TTC549 (cell line): Measurements from ENCODE around the gene AMDHD2.
"Not testable (repeated sequence)": the region's sequence is repeated elsewhere in the genome, so short reads cannot be mapped to it uniquely, and the experiment has no call there.

Experiments
- FAIRE-seq: peaks from 2 replicates; lab custom pipeline; 2012; peaks lifted over from hg19 to GRCh38; lab: Jason Lieb, UNC

The AMDHD2 gene, protein sequence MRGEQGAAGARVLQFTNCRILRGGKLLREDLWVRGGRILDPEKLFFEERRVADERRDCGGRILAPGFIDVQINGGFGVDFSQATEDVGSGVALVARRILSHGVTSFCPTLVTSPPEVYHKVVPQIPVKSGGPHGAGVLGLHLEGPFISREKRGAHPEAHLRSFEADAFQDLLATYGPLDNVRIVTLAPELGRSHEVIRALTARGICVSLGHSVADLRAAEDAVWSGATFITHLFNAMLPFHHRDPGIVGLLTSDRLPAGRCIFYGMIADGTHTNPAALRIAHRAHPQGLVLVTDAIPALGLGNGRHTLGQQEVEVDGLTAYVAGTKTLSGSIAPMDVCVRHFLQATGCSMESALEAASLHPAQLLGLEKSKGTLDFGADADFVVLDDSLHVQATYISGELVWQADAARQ

DNA sequence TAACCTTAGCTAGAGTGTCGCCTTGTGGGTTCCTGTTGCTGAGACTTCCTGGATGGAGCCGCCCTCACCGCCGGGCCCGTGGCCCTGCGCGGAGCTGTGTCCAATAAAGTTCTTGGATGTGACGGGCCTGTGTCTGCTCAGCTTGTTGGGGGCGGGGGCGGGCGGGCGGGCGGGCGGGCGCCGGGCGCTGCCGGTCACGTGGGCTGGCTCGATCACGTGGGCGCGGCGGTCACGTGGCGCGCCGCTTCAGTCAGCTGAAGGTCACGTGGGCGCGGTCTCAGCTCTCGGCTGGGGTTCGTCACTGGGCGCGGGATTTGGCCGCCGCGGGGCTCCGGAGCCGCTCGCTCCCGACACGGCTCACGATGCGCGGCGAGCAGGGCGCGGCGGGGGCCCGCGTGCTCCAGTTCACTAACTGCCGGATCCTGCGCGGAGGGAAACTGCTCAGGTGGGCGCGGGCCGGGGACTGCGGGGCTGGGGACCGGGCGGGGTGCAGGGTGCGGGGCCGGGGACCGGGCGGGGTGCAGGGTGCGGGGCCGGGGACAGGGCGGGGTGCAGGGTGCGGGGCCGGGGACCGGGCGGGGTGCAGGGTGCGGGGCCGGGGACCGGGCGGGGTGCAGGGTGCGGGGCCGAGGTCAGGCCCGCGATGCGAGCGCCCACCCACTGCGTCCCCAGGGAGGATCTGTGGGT, at the start of gene AMDHD2:
Gene AMDHD2 (plus strand): TSS at position 275 of the 687 bp plus-strand sequence. CDS start 88 bp downstream, at position 363.
- no peak for FAIRE-seq

DNA sequence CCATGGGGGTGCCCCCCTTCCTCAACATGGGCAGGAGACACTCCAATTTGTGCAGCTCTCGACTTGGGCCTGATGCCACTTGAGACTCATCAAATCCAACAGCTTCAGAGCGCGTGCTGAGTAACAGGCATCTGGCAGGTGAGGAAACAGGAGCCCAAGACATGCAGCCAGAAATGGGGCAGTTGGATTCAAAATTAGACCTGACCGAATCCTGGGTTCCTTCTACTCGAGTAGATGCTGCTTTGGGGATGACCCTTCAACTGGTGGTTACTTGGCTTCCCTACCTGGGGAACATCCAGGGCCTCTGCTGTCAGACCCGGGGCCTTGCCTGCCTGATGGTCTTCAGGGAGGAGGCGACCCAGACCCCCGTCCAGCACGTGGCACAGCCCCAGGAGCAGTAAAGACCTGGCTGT, 49.6 kb upstream of the AMDHD2 start:
- no peak for FAIRE-seq

- FAIRE-seq, result no peak
These were observed 49.0 kb upstream of the AMDHD2 start, which contains the start of gene NTN3 for GRCh38 chr16:2471016-2471652. TSS of gene NTN3 (plus strand) at chr16:2471297. CDS start at chr16:2471702, 405 bp downstream.

DNA sequence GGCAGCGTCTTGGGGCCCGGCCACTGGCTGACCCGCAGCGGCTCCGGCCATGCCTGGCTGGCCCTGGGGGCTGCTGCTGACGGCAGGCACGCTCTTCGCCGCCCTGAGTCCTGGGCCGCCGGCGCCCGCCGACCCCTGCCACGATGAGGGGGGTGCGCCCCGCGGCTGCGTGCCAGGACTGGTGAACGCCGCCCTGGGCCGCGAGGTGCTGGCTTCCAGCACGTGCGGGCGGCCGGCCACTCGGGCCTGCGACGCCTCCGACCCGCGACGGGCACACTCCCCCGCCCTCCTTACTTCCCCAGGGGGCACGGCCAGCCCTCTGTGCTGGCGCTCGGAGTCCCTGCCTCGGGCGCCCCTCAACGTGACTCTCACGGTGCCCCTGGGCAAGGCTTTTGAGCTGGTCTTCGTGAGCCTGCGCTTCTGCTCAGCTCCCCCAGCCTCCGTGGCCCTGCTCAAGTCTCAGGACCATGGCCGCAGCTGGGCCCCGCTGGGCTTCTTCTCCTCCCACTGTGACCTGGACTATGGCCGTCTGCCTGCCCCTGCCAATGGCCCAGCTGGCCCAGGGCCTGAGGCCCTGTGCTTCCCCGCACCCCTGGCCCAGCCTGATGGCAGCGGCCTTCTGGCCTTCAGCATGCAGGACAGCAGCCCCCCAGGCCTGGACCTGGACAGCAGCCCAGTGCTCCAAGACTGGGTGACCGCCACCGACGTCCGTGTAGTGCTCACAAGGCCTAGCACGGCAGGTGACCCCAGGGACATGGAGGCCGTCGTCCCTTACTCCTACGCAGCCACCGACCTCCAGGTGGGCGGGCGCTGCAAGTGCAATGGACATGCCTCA, 48.3 kb upstream of the AMDHD2 start:
- no peak for FAIRE-seq

GRCh38 chr16:2472488-2472864, 47.7 kb upstream of the AMDHD2 start:
- FAIRE-seq, result no peak

GRCh38 chr16:2472885-2473445, 47.2 kb upstream of the AMDHD2 start:
- no peak for FAIRE-seq

GRCh38 chr16:2473446-2473926, 46.7 kb upstream of the AMDHD2 start:
- FAIRE-seq, result no peak

GRCh38 chr16:2473999-2474876, 45.9 kb upstream of the AMDHD2 start:
- no peak for FAIRE-seq

DNA sequence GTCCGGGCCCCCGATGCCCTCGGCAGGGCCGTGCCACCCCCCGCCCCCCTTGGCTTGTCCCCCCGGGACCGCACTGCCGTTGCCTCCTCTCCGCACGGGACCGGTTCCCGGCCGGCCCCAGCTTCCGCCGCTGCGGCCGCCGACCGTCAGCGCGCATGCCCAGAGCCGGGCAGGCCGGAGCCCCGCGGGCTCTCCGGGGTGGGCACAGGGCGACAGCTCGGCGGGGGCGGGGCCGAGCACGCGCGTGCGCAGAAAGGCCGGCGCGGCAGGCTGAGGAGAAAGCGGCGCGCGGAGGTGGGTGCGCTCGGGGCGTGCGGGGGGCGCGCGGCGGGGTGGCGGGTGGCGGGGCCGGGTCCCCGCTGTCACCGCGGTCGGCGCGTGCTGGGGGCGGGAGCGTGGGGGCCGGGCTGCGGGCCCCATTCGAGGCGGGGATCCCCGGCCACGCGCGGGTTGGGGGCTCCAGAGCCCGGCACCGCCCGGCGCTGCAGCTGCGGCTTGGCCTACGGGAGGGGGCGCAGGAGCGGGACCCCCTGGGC, 45.2 kb upstream of the AMDHD2 start, which contains the start of gene TBC1D24:
Gene TBC1D24 (plus strand): TSS at position 251 of the 536 bp plus-strand sequence. CDS start 21,022 bp downstream, outside the sequence.
- FAIRE-seq, result no peak

GRCh38 chr16:2475413-2476344, 44.5 kb upstream of the AMDHD2 start:
- no peak for FAIRE-seq

GRCh38 chr16:2476345-2476720, 43.8 kb upstream of the AMDHD2 start:
- no peak for FAIRE-seq

DNA sequence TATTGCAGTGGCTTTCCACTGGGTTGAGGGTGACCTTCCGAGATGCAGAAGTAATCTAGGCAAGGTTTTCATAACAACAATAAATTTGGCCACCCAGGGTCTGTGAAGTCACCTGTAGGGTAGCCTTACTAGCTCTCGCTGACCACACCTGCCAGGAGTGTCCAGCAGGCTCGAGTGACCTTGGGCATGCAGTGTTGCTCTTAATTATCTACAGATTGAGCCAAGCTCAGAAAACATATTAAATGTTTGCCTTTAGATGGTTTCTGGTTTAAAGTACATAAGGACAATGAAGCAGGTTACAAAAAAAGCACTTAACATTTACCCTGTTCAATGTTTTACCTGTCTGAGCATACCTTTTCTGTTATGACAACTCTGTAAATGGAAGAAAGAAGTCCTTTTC, 43.4 kb upstream of the AMDHD2 start:
- FAIRE-seq, result no peak

DNA sequence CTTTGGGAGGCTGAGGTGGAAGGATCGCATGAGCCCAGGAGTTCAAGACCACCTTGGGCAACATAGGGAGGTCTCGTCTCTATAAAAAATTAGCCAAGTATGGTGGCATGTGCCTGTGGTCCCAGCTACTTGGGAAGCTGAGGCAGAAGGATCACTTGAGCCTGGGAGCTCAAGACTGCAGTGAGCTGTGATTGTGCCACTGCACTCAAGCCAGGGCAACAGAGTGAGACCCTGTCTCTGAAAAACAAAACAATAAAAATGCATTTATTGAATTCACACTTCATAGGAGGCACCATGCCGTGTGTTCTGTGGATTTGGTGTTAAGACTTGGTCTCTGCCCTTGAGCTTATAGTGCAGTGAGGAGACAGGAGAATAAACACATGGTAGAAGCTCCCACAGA, 42.8 kb upstream of the AMDHD2 start:
- FAIRE-seq, result no peak

GRCh38 chr16:2478279-2478678, 41.9 kb upstream of the AMDHD2 start:
- no peak for FAIRE-seq

GRCh38 chr16:2479996-2480395, 40.2 kb upstream of the AMDHD2 start:
- FAIRE-seq, result not testable (repeated sequence)

DNA sequence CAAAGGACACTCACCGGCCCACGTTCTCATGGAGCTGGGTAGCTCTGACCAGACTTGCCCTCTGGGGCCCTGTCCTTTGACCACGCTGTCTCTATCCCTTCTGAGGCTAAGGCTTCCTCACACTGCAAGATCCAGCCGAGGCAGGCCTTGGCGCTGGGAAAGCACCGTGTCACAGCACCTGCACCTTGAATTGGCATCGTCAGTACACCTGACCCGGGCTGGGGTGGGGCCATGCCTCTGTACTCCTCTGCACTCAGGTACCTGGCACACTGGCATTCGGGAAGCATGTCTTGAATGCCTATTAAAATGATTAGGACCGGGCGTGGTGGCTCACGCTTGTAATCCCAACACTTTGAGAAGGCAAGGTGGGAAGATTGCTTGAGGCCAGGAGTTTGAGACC, 39.2 kb upstream of the AMDHD2 start:
- FAIRE-seq, result no peak

DNA sequence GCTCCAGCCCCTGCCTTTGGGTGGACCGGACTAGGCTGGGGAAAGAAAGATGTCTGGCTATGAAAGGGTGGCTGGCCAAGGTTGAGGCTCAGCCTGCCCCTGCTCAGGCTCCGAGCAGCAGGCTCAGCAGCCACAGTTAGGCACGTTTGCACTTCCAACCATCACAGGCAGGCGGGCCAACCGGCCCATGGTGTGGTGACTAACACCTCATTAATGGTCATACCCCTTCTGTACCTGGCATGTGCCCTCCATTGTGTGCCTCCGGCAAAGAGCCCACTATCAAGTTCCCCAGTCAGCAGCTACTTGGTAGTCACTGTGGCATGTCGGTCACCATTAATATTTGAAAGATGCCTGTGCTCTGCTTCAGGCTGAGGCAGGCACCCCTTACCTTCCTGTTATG, 38.5 kb upstream of the AMDHD2 start:
- no peak for FAIRE-seq

GRCh38 chr16:2482249-2482648, 37.9 kb upstream of the AMDHD2 start:
- no peak for FAIRE-seq
